ENCODE data around the gene MSL2.
"Not testable (repeated sequence)": the region's sequence is repeated elsewhere in the genome, so short reads cannot be mapped to it uniquely, and the experiment has no call there.

Gene MSL2

DNA sequence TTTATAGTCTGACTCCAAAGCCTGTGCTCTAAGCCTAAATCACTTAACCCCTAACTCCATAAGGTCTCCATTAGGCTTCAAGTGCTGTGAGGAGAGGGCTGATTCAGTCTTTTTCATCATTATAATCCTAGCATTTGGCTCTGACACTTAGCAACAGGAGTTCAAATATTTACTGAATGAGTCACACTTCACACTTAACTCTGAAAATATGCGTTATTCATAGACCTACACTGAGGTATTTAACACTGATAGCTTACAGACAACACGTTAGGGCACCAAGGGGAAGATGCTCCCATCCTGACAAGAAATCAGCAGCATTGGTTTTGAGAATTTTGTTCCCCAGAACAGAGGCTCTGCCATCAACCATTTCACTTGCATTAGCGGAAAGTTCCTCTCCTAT lies 53.5 kb downstream of the MSL2 start:
- DNase-seq (ENCODE audit: low spot score), result peak; percentile 9

DNA sequence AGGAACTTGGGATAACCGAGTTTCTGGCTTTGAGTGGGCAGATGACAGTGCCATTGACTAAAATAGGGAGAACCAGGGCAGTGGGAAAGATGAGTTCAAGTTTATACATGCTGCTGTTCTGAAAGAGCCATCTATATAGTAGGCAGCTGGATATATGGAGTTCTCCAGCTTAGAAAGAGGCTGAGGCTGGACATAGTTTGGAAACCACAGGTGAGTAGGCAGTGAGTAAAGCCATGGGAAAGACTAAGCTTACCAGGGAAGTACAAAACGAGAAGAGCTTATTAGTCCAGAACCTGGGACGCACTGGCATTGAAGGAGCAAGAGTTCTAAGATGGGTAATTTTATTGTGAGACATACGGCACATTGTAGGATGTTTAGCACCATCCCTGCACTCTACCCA lies 54.2 kb downstream of the MSL2 start:
- DNase-seq (ENCODE audit: low spot score), result no peak

DNA sequence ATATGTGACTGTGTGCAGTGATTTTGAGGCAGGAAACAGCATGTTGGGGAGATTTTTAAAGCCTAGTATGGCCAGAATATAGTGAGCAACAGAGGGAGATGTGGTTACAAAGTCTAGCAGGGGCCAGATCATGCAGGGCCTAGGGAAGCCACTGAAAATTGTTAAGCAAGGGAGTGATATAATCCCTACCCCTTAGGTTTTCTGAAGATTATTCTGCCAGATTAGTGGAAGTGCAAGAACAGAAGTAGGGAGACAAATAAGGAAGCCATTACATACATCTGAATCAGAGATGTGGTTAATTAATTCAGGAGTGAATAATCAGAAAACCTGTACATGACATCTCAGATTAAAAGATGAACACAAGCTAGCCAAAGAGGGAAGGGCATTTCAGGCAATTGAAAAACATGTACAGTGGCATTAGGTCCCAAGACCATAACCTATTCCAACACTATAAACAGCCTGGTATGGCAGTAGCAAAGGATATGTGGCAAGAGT lies 54.8 kb downstream of the MSL2 start:
- DNase-seq (ENCODE audit: low spot score), result no peak

DNA sequence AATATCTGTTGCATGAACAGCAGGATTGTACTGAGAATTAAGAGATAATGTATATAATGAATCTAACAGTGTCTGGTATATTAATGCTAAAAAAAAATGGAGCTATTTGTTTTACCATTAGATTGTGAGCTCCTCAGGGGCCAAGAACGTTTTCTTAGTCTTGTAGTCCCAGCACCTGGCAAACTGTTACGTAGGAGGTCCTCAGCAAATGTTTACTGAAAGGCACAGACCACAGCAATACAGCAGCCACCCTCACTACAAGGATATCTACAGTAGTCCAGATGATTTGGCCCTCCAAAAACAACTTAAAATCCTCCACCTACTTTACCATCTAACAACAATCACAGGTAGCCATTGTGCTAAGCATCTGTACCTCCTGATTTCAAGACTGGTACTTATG lies 59.7 kb downstream of the MSL2 start:
- no peak for DNase-seq (ENCODE audit: low spot score)

DNA sequence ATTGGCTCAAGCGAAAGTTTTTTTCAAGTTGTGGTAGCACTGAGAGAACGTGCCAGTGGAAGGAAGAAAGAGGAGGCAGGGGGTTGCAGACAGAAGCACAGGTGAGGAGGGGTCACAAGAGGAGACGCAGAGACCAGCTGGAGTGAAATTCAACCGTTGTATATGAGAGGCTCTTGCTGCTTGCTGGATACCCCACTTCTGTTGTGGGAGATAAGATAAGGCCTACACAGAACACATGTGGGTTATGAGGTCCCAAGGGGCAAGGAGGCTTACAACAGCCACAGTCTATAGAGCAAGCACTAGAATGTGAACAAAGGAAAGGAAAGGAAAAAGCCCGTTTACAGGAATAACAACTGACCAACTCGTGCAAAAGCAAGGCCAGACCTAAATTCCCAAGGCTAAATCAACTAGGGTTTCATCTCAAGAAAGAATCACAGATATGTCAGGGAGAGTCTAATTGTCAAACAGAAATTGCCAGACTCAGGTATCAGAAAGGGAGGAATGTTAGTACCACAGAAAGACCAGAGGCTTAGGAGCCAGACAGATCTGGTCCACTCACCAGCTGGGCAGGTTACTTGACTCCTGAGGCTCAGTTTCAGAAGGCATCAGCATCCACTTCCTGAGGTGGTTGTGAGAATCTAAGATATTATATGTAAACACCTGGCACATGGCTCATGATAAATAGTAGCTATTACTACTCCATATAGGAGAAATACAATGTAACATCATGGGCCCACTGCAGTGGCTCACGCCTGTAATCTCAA lies 60.9 kb downstream of the MSL2 start:
- DNase-seq (ENCODE audit: low spot score), result no peak

DNA sequence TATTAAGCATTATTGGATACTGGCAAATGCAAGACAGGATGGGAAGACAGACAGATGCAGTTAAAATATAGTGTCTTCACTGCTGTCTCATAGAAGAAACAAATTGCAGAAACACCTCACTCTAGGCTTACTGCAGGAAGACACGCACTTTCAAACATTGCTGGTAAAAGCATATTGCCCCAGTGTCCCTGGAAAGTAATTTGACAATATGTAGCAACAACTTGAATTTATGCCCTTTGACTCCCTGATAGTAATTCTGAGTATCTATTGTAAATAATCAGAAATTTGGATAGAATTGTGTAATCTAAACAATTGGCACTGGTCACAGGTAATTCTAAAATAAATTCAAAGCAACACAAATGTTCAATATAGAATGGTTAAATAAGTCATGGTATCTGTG lies 62.0 kb downstream of the MSL2 start:
- DNase-seq (ENCODE audit: low spot score), result no peak

DNA sequence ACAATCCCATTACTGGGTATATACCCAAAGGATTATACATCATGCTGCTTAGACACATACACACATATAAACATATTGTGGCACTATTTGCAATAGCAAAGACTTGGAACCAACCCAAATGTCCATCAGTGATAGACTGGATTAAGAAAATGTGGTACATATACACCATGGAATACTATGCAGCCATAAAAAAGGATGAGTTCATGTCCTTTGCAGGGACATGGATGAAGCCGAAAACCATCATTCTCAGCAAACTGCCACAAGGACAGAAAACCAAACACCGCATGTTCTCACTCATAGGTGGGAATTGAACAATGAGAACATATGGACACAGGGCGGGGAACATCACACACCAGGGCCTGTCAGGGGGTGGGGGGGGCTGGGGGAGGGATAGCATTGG lies 64.5 kb downstream of the MSL2 start:
- DNase-seq (ENCODE audit: low spot score), result not testable (repeated sequence)

DNA sequence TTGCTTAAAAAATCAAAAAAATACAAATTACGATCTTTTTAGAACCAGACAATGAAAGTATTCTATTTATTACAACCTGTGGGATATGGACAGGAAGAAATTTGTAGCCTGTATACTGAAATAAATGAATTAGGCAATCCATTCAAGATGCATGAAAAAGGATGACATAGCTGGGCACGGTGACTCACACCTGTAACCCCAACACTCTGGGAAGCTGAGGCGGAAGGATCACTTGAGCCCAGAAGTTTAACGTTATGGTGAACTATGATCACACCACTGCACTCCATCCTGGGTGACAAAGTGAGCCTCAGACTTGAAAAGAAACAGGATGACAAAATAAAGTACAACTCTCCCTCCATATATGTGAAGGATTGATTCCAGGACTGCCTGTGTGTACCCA lies 74.1 kb downstream of the MSL2 start:
- no peak for DNase-seq (ENCODE audit: low spot score)

DNA sequence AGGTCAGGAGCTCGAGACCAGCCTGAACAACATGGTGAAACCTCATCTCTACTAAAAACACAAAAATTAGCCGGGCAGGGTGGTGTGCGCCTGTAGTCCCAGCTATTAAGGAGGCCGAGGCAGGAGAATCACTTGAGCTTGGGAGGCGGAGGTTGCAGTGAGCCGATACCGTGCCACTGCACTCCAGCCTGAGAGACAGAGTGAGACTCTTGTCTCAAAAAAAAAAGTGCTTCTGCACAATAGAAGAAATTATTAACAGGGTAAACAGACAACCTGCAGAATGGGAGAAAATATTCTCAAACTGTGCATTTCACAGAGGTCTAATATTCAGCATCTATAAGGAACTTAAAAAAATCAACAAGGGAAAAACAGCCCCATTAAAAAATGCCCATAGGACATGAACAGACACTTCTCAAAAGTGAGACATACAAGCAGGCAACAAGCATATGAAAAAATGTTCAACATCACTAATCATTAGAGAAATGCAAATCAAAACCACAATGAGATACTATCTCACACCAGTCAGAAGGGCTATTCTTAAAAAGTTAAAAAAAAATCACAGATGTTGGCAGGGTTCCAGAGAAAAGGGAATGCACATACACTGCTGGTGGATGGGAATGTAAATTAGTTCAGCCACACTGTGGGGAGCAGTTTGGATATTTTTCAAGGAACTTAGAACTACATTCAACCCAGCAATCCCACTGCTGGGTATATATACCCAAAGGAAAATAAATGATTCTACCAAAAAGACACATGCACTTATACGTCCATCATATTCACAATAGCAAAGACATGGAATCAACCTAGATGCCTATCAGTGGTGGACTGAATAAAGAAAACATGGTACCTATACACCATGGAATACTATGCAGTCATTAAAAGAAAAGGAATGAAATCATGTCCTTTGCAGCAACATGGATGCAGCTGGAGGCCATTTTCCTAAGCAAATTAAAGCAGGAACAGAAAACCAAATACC lies 75.5 kb downstream of the MSL2 start:
- DNase-seq (ENCODE audit: low spot score), result no peak

DNA sequence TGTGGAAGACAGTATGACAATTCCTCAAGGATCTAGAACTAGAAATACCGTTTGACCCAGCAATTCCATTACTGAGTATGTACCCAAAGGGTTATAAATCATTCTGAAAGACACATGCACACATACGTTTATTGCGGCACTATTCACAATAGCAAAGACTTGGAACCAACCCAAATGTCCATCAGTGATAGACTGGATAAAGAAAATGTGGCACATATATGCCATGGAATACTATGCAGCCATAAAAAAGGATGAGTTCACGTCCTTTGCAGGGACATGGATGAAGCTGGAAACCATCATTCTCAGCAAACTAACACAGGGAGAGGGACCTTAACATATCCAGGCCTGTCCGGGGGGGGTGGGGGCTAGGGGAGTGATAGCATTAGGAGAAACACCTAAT lies 76.4 kb downstream of the MSL2 start:
- not testable (repeated sequence) for DNase-seq (ENCODE audit: low spot score)

DNA sequence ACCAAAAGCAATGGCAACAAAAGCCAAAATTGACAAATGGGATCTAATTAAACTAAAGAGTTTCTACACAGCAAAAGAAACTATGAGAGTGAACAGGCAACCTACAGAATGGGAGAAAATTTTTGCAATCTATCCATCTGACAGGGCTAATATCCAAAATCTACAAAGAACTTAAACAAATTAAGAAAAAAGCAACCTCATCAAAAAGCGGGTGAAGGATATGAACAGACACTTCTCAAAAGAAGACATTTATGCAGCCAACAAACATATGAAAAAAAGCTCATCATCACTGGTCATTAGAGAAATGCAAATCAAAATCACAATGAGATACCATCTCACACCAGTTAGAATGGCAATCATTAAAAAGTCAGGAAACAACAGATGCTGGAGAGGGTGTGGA lies 76.8 kb downstream of the MSL2 start:
- not testable (repeated sequence) for DNase-seq (ENCODE audit: low spot score)

DNA sequence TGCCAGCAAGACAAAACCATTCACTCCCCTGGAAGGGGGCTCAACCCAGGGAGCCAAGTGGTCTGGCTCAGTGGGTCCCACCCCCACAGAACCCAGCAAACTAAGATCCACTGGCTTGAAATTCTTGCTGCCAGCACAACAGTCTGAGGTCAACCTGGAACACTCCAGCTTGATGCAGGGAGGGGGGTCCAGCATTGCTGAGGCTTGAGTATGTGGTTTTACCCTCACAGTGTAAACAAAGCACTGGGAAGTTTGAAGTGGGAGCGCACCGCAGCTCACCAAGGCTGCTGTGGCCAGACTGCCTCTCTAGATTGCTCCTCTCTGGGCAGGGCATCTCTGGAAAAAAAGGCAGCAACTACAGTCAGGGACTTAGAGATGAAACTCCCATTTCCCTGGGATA lies 81.7 kb downstream of the MSL2 start:
- DNase-seq (ENCODE audit: low spot score), result no peak

DNA sequence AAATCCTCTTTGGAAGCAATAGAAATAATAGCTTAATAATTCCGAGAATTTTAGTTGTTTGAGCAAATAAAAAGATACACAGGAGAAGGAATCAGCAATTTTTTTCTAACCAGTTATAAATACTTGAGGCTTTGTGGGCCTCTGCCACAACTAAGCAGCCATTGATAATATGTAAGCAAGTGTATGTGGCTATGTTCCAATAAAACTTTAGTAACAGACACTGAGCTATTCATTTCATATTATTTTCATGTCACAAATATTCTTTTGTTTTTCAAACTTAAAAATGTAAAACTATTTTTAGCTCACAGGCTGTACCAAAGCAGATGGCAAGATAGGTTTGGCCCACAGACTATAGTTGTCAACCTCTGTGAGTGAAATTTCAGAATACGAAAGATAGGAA lies 85.7 kb downstream of the MSL2 start:
- no peak for DNase-seq (ENCODE audit: low spot score)

DNA sequence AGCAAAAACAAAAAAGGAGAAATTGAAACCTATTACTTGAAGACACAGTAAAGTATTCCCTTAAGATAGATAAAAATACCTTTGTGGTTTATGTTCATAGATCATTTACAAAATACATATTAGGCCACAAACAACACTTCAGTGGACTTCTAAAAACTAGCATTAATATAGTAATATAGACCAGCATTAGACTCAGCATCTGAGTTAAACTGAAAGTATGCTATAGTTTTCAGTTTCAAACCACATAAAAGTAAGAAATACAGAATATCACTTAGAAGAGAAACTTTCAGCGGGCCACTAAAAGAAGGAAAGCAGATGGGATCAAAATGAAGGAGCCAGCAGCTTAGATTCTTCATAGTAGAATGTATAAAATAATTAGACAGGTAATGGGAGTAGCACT lies 86.6 kb downstream of the MSL2 start:
- no peak for DNase-seq (ENCODE audit: low spot score)

DNA sequence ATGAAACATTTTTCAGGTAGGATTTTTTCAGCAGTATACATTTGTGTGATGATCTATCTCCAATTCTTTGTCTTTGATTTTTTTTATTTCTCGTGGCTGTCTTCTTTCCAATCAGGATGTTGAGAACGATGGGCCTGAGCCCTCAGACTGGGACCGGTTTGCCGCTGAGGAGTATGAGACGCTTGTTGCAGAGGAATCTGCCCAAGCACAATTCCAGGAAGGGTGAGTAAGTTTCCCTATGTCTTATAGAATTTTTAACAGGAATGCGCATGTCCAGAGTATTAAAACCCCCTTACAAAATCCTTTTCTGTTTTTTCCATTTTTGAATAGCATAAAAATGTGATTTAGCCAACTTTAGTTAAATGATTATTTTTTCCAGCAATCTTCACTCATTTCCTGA lies 90.0 kb downstream of the MSL2 start:
- DNase-seq (ENCODE audit: low spot score), result no peak

DNA sequence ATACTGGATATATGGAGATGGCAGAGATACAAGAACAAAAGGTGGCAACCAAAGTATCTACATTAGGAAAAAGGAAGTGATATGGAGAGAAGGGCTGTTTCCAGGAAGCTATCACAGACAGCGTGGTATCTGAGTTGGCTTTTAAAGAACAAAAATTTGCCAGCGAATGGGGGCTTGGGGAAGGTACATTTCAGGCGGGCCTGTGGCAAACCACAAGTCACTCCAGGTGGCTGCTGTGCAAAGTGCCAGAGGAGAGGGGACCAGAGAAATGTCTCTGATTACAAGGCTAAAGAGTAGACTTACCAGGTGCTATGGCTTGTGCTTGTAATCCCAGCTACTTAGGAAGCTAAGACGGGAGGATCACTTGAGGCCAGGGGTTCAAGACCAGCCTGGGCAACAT lies 91.1 kb downstream of the MSL2 start:
- no peak for DNase-seq (ENCODE audit: low spot score)

Measured in HuH-7.5 (cell line).